ENCODE data around the gene SLC35E4.
"Not testable (repeated sequence)": the region's sequence is repeated elsewhere in the genome, so short reads cannot be mapped to it uniquely, and the experiment has no call there.

The SLC35E4 gene, protein sequence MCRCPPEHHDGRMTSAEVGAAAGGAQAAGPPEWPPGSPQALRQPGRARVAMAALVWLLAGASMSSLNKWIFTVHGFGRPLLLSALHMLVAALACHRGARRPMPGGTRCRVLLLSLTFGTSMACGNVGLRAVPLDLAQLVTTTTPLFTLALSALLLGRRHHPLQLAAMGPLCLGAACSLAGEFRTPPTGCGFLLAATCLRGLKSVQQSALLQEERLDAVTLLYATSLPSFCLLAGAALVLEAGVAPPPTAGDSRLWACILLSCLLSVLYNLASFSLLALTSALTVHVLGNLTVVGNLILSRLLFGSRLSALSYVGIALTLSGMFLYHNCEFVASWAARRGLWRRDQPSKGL

DNA sequence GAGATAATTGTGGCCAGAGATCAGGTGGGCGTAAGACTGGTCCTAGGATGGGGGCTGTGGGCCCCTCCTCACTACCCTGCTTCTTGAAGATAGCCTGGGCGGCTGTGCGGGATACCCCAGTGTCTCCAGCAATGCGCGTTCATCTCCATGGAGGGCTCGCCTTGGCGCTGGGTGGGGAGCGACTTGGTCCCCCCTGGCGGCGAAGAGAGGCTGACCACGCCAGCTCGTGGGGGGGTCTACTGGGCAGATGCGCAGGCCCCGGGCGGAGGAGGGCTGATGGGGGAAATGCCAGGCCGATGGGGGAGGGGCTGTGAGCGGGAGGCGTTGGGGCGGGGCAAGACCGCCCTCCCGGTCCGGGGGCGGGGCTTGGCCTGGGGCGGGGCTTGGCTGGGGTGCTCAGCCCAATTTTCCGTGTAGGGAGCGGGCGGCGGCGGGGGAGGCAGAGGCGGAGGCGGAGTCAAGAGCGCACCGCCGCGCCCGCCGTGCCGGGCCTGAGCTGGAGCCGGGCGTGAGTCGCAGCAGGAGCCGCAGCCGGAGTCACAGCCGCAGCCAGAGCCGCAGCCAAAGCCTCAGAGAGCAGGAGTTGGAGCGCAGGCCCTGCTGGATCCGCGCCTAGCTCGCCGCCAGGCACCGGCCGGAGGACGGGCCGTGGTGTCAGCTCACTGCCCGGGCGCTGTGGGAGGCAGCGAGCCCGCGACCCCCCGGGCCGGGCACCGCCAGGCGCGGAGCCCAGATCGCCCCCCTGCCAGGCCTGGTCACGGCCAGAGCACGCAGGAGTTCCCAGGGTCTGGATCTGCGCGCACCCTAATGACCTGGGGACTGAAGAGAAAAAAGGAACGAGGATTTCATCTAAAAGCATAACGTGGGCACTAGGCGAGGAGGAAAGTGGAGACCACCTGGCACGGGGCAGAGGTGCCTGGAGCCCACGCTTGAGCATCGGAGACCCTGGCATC lies at the start of gene SLC35E4:
TSS of gene SLC35E4 (plus strand) at position 509 of the 953 bp plus-strand sequence. CDS start 670 bp downstream, outside the sequence.
- DNase-seq: peak; percentile 93 to 96

DNA sequence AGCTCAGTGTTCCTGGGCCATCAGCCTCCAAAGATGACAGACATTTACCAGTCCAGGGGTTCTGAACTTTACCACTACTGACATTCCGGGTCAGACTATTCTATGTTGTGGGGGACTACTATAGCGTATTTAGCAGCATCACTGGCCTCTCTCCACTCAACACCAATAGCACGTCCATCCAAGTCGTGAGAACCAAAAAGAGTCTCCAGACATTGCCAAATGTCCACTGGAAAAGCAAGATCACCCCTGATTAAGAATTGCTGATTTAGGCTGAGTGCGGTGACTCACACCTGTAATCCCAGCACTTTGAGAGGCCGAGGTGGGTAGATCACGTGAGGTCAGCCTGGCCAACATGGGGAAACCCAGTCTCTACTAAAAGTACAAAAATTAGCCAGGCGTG lies 49.2 kb upstream of the SLC35E4 start:
- no peak for DNase-seq

DNA sequence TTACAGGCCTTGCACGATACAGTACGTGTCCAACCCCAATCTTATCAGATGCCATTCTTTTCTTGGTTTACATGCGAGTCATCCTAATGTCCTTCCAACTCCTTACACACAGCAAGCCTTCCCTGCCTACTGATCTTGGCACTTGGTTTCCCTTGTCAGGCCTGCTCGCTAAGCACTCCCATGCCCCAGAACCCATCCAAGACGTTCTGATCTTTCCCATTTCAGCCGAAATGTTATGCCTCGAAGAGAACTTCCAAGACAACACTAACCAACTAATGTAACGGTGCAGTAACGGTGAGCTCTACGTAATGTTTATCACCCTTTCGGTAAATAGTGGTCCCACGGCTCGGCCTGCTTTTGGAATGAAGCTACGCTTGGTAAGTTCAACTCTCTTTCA lies 44.4 kb upstream of the SLC35E4 start:
- peak in 1 of 2 donors; percentile 9 for DNase-seq

DNA sequence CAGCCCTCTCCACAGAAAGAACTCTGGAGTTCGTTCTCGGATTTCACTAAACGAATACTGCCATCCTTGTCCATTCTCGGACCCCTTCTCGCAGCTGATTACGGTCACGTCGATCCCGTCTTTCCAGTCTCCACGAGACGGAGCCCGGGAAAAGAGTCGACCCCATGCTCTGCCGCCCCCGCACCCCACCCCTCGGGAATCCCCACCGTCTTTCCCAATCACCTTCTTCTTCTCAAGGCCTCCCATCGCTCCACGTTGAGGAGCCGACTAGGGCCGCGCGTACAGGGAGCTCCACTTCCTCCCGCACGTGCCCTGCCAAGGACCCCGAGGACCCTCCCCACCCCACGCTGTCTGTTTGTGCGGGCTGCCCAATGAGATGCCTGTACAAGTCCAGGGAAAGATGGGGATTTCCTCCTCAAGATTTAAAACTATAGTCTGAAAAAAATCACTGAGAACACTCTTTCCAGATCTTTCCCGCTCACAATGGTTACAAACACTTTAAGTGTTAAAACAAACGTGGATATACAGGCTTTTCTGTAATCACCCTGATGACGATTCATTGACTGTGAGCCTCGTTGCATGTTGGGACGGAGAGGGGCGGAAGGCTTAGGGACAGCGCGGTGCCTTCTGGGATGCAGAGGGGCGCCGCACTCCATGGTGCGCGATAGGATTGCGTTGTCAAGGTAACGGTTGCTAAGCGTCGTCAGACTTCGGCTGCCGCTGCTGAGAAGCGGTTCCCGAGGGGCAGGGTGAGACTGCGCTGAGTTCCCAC lies 43.8 kb upstream of the SLC35E4 start, which contains the start of gene PES1:
TSS of gene PES1 (minus strand) at position 323 of the 772 bp plus-strand sequence. CDS start at position 246, 77 bp downstream.
- peak; percentile 97 for DNase-seq

DNA sequence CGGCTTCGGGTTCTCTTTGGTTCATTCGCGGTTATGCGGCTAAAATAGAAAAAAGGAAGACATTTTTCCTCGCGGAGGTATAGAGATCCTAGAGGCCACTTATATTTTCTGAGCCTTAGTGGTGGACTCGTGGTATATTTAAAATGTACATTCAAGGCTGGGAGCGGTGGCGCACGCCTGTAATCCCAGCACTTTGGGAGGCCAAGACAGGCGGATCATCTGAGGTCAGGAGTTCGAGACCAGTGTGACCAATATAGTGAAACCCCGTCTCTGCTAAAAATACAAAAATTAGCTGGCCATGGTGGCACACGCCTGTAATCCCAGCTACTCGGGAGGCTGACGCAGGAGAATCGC lies 43.2 kb upstream of the SLC35E4 start:
- not testable (repeated sequence) for DNase-seq

DNA sequence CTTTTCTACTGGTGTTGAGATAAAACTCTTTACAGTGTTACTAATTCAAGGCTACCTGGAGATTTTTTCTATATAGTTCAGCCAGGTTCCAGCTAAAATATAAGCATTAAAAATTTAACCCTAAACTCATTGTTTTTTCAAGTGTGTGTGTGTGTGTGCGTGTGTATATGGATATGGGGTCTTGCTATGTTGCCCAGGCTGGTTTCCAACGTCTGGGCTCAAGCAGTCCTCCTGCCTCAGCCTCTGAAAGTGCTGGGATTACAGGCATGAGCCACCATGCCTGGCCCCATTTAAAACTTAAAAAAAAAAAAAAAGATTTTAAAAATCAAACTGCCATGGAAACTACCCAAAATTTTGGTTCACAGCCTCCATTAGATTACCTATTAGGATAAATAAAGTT lies 39.4 kb upstream of the SLC35E4 start:
- no peak for DNase-seq

DNA sequence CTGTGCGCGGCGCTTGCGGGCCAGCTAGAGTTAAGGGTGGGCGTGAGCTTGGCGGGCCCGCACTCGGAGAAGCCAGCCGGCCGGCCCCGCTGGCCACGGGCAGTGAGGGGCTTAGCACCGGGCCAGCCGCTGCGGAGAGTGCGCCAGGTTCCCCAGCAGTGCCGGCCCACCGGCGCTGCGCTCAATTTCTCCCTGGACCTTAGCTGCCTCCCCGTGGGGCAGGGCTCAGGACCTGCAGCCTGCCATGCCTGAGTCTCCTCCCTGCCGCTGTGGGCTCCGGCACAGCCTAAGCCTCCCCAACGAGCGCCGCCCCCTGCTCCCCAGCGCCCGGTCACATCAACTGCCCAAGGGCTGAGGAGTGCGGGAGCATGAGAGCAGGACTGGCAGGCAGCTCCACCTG lies 38.7 kb upstream of the SLC35E4 start:
- no peak for DNase-seq

DNA sequence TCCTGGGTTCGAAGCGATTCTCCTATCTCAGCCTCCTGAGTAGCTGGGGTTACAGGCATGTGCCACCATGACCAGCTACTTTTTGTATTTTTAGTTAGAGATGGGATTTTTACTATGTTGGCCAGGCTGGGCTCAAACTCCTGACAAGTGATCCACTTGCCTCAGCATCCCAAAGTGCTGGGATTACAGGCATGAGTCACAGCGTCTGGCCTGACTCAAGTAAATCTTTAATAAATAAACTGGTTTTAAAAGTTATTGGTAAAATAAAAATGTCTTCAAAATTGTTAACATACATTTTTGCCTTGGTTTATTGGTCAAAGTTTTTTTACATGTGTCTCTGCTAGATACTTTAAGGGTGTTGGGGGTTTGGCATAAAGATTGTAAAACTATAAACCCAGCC lies 36.6 kb upstream of the SLC35E4 start:
- no peak for DNase-seq

DNA sequence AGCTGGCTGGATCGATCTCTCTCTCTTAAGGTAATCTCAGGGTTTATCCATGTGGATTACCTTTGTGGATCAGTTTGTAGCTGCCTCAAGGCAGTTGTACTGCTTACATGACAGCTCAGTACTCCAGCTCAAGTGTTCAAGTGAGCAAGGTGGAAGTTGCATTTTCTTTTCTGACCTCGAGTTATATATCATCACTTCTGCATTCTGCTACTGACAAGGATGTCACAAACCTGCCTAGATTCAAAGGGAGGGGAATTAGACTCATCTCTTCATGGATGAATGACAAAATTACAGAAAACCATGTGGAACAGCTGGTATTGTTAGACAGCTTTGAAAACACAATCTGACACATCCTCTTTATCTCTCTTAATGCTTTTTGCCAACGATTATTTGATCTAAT lies 34.7 kb upstream of the SLC35E4 start:
- DNase-seq: no peak

DNA sequence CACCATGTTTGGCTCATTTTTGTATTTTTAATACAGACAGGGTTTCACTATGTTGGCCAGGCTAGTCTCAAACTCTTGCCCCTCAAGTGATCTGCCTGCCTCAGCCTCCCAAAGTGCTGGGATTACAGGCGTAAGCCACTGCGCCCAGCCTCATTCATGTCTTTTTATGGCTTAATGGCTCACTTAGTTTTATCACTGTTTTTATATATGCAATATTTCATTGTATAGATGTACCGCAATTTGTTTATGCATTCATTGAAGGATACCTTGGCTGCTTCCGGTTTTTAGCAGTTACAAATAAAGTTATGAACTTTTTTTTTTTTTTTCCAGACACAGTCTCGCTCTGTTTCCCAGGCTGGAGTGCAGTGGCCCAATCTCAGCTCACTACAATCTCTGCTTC lies 34.1 kb upstream of the SLC35E4 start:
- no peak for DNase-seq

DNA sequence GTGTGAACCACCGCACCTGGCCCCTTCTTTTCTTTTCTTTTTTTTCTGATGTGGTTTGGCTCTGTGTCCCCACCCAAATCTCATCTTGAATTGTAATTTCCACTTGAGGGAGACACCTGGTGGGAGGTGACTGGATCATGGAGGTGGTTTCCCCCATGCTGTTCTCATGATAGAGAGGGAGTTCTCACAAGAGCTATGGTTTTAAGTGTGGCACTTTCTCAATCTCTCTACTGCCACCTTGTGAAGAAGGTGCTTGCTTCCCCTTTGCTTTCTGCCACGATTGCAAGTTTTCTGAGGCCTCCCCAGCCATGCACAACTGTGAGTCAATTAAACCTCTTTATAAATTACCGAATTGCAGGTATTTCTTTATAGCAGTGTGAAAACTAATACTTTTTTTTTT lies 33.5 kb upstream of the SLC35E4 start:
- DNase-seq: peak in 1 of 2 donors; percentile 28

DNA sequence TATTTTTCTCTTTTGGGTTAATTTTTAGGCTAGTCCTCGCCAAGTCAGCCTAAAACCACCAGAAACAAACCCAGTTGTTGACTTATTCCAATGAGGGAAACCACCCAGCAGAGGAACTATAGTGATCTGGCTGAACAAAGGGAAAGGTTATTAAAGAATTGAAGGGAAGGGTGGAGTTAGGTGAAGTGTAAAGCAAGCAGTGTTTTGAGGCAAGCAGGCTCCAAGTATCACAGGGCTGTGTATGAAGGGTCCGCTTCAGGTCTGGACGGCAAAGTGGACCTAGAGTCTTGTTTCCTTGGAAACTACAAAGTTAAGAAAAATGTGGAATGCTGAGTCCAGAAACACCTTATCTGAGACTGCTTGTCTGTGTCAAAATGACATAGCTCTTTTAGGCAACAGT lies 31.8 kb upstream of the SLC35E4 start:
- DNase-seq: no peak

DNA sequence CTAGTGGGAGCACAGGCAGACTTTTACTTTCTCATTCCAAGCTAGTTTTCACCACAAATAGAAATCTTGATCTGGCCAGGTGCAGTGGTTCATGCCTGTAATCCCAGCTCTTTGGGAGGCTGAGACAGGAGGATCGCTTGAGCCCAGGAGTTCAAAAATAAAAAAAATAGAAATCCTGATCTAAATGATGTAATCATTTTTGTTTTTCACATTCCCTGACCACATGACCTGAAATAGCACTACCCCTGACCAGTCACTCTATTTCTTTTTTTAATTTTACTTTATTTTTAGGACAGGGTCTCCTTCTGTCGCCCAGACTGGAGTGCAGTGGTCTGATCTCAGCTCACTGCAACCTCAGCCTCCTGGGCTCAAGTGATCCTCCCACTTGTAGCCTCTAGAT lies 30.9 kb upstream of the SLC35E4 start:
- no peak for DNase-seq

DNA sequence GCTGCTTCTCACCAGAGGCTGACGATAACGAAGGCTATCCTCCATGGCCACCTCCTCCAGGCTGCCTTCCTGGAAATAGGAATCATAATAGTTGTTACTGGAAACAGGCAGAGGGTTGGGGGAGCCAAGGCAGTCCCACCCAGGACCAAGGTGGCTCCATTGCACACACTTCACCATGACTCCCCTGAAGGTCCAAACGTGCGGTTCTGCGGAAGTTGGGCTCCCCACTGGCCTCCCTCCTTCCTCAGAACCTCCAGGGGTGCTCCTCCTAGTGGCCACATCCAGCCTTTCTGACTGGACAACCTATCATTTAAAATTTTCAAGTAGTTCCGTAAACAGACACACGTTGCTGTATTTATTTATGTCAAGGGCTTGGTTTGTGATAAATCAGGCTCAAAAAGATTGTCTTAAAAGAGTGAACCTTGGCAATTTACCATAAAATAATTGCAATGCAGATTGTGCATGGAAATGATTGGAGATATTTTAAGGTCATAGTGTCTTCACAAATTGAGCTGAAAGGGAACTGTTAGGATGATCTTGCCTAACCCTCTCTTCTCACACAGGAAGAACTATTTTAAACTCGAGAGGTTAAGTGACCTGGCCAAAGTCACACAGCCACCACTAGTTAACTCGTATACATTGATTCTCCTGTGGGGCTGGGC lies 30.0 kb upstream of the SLC35E4 start:
- peak; percentile 47 for DNase-seq

DNA sequence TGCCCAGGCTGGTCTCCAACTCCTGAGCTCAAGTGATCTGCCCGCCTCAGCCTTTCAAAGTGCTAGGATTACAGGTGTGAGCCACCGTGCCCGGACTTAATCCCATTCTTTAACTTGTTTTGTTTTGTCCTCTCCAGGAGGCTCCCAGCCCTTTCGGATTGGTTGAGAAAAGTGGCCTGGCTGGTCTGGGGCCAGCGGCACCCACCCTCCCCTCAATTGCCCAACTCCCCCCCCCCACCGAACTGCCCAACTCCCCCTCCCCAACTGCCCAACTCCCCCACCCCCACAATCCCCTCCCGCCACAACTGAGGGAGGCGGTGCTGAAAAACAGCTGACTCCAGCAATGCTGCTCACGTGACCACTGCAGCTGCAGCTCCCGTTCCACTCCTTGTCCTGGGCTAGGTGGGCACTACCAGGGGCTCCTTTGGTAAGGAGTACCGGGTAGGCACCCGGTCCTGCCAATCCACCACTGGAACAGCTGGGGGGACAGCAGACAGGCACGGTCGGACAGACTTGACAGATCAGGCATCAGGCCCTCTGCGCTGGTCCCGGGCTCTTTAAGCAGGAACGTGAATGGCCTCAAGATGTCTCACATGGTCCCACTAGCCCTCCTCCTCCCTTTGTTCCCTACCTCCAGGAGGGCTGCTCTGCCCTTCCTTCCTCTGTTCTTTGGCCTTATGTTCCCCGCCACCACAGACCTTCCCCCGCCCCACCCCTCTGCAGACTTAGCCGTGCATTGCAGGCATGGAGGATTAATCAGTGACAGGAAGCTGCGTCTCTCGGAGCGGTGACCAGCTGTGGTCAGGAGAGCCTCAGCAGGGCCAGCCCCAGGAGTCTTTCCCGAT lies 28.9 kb upstream of the SLC35E4 start, which contains the start of gene TCN2:
TSS of gene TCN2 (plus strand) at position 720 of the 845 bp plus-strand sequence. CDS start 158 bp downstream, outside the sequence.
- DNase-seq: peak; percentile 32 to 58

DNA sequence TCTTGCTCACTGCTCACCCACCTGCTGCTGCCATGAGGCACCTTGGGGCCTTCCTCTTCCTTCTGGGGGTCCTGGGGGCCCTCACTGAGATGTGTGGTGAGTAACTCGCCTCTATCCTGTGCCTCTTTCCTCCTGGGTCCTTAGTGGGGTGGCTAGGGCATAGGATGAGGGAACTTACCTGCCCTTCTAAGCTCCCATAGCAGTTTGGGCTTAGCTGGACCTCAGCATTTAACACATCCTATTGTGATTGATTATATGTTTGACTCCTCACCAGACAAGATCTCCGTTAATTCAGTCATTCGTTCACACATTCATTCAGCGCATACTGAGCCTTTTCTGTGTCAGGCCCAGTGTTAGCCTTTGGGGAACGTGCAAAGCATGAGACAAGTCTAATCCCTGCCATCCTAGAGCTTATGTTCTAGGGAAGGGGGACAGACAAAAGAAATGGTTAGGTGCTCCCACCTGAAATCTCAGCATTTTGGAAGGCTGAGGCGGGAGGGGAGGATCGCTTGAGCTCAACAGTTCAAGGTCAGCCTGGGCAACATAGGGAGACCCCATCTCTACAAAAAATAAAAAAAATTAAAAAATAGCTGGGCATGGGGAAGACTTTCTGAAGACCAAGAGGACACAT lies 28.2 kb upstream of the SLC35E4 start:
- DNase-seq: no peak

DNA sequence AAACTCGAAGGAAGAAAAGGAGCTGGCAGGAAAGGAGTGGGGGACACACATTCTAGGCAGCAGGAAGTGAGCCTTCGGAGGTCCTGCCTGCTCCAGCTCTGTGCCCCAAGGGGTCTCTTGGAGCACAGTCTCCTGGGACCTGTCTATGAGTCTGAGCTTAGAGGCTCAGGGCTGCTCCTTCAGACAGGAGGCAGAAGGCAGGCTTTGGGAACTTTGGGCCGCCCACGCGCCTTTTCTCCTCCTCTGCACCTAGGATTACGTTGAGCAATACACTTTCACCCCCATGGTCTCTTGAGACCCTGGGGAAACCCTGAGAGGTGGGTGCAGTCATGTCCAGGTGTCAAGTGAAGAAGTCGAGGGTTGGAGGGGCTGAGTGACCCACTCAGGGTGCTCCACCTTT lies 27.6 kb upstream of the SLC35E4 start:
- no peak for DNase-seq

DNA sequence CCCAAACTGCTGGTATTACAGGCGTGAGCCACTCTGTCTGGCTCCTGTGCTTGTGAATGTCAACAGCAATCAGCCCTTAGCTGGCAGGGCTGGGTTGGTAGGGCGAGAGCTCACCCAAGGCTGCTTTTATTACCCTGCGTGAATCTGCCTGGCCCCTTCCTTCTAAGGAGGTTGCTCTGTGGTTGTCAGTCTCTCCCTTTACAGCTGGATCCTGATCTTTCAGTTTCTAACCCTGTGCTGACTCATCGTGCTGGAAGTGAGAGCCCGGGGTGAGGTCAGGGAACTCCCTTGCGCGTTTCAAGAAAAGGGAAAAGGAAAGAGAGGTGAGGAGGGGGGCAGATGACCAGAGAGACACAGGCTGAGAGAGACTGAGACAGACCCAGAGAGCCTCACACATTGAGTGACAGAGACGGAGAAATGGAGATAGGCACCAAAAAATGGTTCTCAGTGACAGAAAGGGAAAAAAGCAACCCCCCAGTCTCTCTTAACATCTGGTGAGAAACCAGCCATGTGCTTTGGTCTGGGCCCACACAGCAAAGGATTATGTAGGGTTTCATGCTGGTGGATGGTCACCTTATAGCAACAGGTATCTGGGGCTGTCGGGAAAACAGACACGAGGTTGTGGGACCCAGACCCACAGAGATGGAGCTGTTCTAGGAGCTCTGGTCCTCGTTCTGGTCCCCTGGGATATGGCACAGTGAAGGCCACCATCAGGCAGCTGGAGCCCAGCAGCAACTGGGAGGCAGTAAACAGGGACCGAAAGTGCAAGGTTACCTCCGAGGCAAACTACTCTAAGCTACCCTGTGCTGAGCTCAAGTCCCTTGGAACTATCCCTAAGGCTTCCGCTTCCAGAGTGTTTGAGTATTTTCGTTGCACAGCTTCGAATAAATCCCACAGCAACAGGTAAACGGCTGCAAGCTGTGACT lies 26.1 kb upstream of the SLC35E4 start:
- peak; percentile 11 to 69 for DNase-seq

DNA sequence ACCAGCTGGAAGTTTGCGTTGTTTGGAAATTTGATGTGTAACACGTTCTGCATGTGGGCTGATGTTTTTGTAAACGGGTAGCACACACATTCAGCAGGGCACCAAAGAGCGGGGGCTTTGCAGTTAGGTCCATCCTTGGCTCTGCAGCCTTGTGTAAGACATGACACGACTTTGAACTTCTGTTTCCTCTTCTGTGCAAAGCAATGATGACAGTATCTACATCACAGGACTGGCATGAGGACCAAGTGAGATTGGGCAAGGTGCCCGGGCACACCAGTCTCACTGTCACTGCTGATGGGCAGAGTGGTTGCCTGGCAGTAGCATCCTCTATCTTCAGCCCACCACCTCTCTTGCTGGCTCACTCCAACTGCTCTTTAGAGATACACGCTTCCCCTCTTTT lies 25.3 kb upstream of the SLC35E4 start:
- DNase-seq: peak in 1 of 2 donors; percentile 65

DNA sequence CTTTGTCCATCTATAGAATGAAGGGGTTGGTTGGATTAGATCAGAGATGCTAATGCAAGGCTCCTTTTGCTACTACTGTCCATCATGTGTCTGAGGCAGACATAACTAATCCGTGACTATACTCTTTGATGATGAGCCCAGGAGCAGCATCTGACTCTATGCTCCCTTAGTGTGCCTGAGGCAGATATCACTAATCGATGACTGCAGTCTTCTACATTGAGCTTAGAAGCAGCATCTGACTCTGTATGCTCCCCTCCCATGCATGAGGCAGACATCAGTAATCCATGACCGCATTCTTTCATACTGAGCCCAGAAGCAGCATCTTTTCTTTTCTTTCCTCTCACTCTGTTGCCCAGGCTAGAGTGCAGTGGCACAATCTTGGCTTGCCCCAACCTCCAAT lies 24.4 kb upstream of the SLC35E4 start:
- no peak for DNase-seq
